CD14-positive monocyte (primary cell): ENCODE measurements around the gene ACACB. TPM values are rescaled to one million over a fixed set of nuclear protein-coding genes. Genes with fewer than 3 reads are reported as not detected.

Experiments
- DNase-seq, 3 donors: peaks; one replicate each; pipeline ENCODE4 v3.0.0-alpha.2; 2011 to 2022
- H2AFZ ChIP-seq: 2 replicates; pipeline ENCODE4 v1.6.0; 2012; ENCODE audit warnings: mild to moderate bottlenecking, low read depth, low read length, inconsistent platforms; ENCODE audit not compliant: insufficient read depth, poor library complexity, severe bottlenecking
- H3K27ac ChIP-seq, 2 donors: 1 replicate in 1 of 2; 2 replicates in 1 of 2; pipeline ENCODE4 v1.5.1; 2012 to 2013; ENCODE audit warnings: low read length in 2 of 2, control low read depth in 1 of 2, inconsistent platforms in 1 of 2, low read depth in 1 of 2, mild to moderate bottlenecking in 1 of 2
- H3K27me3 ChIP-seq, 2 donors: one replicate each; pipeline versions ENCODE4 v1.6.0 to v1.6.1; 2011 to 2013; ENCODE audit warnings: low read length in 2 of 2; ENCODE audit not compliant: control insufficient read depth in 2 of 2, insufficient read depth in 2 of 2
- H3K36me3 ChIP-seq, 2 donors: replicated peaks in 1 of 2; 1 replicate in 1 of 2; 2 replicates in 1 of 2; pipeline versions ENCODE4 v1.5.1 to v1.6.1; 2012 to 2013; ENCODE audit warnings: low read length in 2 of 2, control low read depth in 1 of 2, inconsistent platforms in 1 of 2, mild to moderate bottlenecking in 1 of 2; ENCODE audit not compliant: insufficient read depth in 2 of 2, control insufficient read depth in 1 of 2
- H3K4me1 ChIP-seq, 2 donors: 1 replicate in 1 of 2; 2 replicates in 1 of 2; pipeline versions ENCODE4 v1.5.1 to v1.6.1; 2012 to 2013; ENCODE audit warnings: low read length in 2 of 2, control low read depth in 1 of 2, inconsistent platforms in 1 of 2, mild to moderate bottlenecking in 1 of 2, moderate library complexity in 1 of 2; ENCODE audit not compliant: insufficient read depth in 2 of 2, control insufficient read depth in 1 of 2
- H3K4me2 ChIP-seq: replicated peaks from 2 replicates; pipeline ENCODE3; 2012; ENCODE audit warnings: low read length, moderate library complexity, mild to moderate bottlenecking; ENCODE audit not compliant: poor library complexity, severe bottlenecking; ENCODE audit errors: extremely low read depth
- H3K4me3 ChIP-seq, 3 experiments: fragments of 200-600 bp in 1 of 3; sonication (generic) in 1 of 3; replicated peaks in 1 of 3; 1 replicate in 2 of 3; 2 replicates in 1 of 3; pipeline ENCODE4 v1.5.1; 2011 to 2013; ENCODE audit warnings: low read length in 3 of 3, mild to moderate bottlenecking in 3 of 3, control low read depth in 2 of 3, low read depth in 2 of 3, inconsistent platforms in 1 of 3, moderate library complexity in 1 of 3
- H3K79me2 ChIP-seq: 2 replicates; pipeline ENCODE4 v1.6.0; 2012; ENCODE audit warnings: mild to moderate bottlenecking, control low read depth, inconsistent platforms, low read length, moderate library complexity; ENCODE audit not compliant: insufficient read depth
- H3K9ac ChIP-seq: 2 replicates; pipeline ENCODE4 v1.6.0; 2017; ENCODE audit warnings: low read length, mild to moderate bottlenecking; ENCODE audit not compliant: insufficient read depth, poor library complexity, severe bottlenecking
- H3K9me3 ChIP-seq, 2 donors: replicated peaks in 1 of 2; 1 replicate in 1 of 2; 2 replicates in 1 of 2; pipeline versions ENCODE4 v1.5.1 to v1.6.1; 2012 to 2013; ENCODE audit warnings: low read length in 2 of 2, control low read depth in 1 of 2; ENCODE audit not compliant: control insufficient read depth in 1 of 2, insufficient read depth in 1 of 2
- H4K20me1 ChIP-seq: 2 replicates; pipeline ENCODE4 v1.6.0; 2012; ENCODE audit warnings: mild to moderate bottlenecking, low read length, control low read depth, moderate library complexity; ENCODE audit not compliant: insufficient read depth
- H3K27ac Mint-ChIP-seq, 7 donors: one replicate each; pipeline ENCODE4 v1.8.0; 2020; ENCODE audit warnings: mild to moderate bottlenecking in 7 of 7, mixed read lengths in 7 of 7, moderate library complexity in 6 of 7, inconsistent platforms in 2 of 7
- H3K27me3 Mint-ChIP-seq, 3 donors: one replicate each; pipeline ENCODE4 v1.8.0; 2021 to 2022; ENCODE audit warnings: low read depth in 3 of 3, mild to moderate bottlenecking in 3 of 3, mixed read lengths in 3 of 3, moderate library complexity in 3 of 3, inconsistent platforms in 1 of 3
- H3K36me3 Mint-ChIP-seq, 2 donors: one replicate each; pipeline ENCODE4 v1.8.0; 2020; ENCODE audit warnings: mixed read lengths in 2 of 2, inconsistent platforms in 1 of 2, mild to moderate bottlenecking in 1 of 2
- H3K4me1 Mint-ChIP-seq: one replicate; pipeline ENCODE4 v1.8.0; 2020; ENCODE audit warnings: mild to moderate bottlenecking, mixed read lengths
- H3K4me3 Mint-ChIP-seq, 2 donors: one replicate each; pipeline ENCODE4 v1.8.0; 2020; ENCODE audit warnings: mild to moderate bottlenecking in 2 of 2, mixed read lengths in 2 of 2, moderate library complexity in 1 of 2
- H3K9me3 Mint-ChIP-seq, 7 donors: one replicate each; pipeline ENCODE4 v1.8.0; 2020 to 2022; ENCODE audit warnings: mixed read lengths in 7 of 7, mild to moderate bottlenecking in 6 of 7, moderate library complexity in 6 of 7, inconsistent platforms in 2 of 7
- CTCF ChIP-seq: fragments of 200-600 bp; IDR thresholded peaks from one replicate; pipeline ENCODE4 v1.8.0; 2022; ENCODE audit warnings: antibody characterized with exemption, mild to moderate bottlenecking
- WGBS: methylation state at CpG from one replicate; pipeline ENCODE4 v1.1.5; 2013; ENCODE audit warnings: missing lambda C conversion rate; ENCODE audit not compliant: insufficient coverage; 5-methylcytosine and 5-hydroxymethylcytosine counted together
- intact Hi-C, 2 donors: fragments of 100-400 bp; cut with micrococcal nuclease; formaldehyde crosslinking; loops; one replicate each; pipeline versions ENCODE4 v1.15.0 to v1.15.1; 2023
- polyA plus RNA-seq, 3 donors: library from polyadenylated mRNA; depleted of rRNA in 1 of 3; unstranded in 2 of 3; stranded (reverse) in 1 of 3; fragments of 300-500 nt in 2 of 3; fragments of >200 nt in 1 of 3; fragmentation: Illumina TruSeq in 2 of 3; gene quantifications; 1 replicate in 2 of 3; 2 replicates in 1 of 3; pipeline ENCODE4 v1.2.3, GENCODE V29; 2012 to 2021

Gene ACACB
- polyA plus RNA-seq, 3 donors, result 0.14 to 5.0 (median 1.9) TPM

GRCh38 chr12:109201496-109201885, 85.1 kb downstream of the ACACB start:
- Mint-ChIP-seq H3K36me3 (peaks cover 22 to 31% of the 10 kb centered on the region in 2 donors), H3K9me3 (peaks cover 0 to under 1% (median 0%) of the 10 kb centered on the region in 7 donors), H3K27ac (peak overlapping the region in 1 of 7 donors; percentile 56), H3K4me3 (no peak overlapping the region), H3K4me1 (no peaks in the 10 kb centered on the region), H3K27me3 (no peaks in the 10 kb centered on the region)
- H3K4me1 ChIP-seq, result no peaks in the 10 kb centered on the region
- no peak overlapping the region for H3K9ac ChIP-seq
- 94% methylated on average over 16 of the region's 17 CpGs for WGBS
- no peak overlapping the region for H2AFZ ChIP-seq
- H3K36me3 ChIP-seq, result peaks cover 3 to 14% of the 10 kb centered on the region in 2 donors
- DNase-seq, result no peak
- H3K79me2 ChIP-seq, result no peaks in the 10 kb centered on the region
- no peak overlapping the region for H3K4me2 ChIP-seq
- no peak overlapping the region for H3K27ac ChIP-seq
- no peaks in the 10 kb centered on the region for H3K9me3 ChIP-seq
- H3K27me3 ChIP-seq, result no peaks in the 10 kb centered on the region
- H4K20me1 ChIP-seq, result no peaks in the 10 kb centered on the region
- no peak for TF ChIP-seq CTCF
- intact Hi-C loops, result no loop called here
- H3K4me3 ChIP-seq, result no peak overlapping the region

- Histone ChIP-seq H4K20me1 (no peaks in the 10 kb centered on the region), H3K27ac (no peak overlapping the region), H2AFZ (no peak overlapping the region), H3K4me1 (no peaks in the 10 kb centered on the region), H3K4me3 (no peak overlapping the region), H3K79me2 (no peaks in the 10 kb centered on the region), H3K36me3 (peaks cover 0 to 18% of the 10 kb centered on the region in 2 donors), H3K27me3 (no peaks in the 10 kb centered on the region), H3K9ac (no peak overlapping the region), H3K9me3 (no peaks in the 10 kb centered on the region), H3K4me2 (no peak overlapping the region)
- intact Hi-C loops, result no loop called here
- DNase-seq, result no peak
- TF ChIP-seq CTCF, result no peak
- no peak overlapping the region for H3K27ac Mint-ChIP-seq
- no peaks in the 10 kb centered on the region for H3K9me3 Mint-ChIP-seq
- no peaks in the 10 kb centered on the region for H3K27me3 Mint-ChIP-seq
- no CpG with 5 or more reads among the region's 3 CpGs for WGBS
- H3K36me3 Mint-ChIP-seq, result peaks cover 27 to 31% of the 10 kb centered on the region in 2 donors
- no peaks in the 10 kb centered on the region for H3K4me1 Mint-ChIP-seq
- no peak overlapping the region for H3K4me3 Mint-ChIP-seq
These were observed 86.4 kb downstream of the ACACB start for GRCh38 chr12:109202770-109203169.
